H9 (cell line): ENCODE data around the gene ACOT8. TPM values are rescaled to one million over a fixed set of nuclear protein-coding genes. Genes with fewer than 3 reads are reported as not detected.

Source experiments
- DNase-seq: peaks from one replicate; pipeline ENCODE4 v3.0.0-alpha.2; 2017
- H2AFZ ChIP-seq: one replicate; pipeline ENCODE4 v1.6.1; 2013; ENCODE audit warnings: mild to moderate bottlenecking, low read length, control low read depth, moderate library complexity
- H2AK5ac ChIP-seq: 2 replicates; pipeline ENCODE4 v1.6.1; 2013; ENCODE audit warnings: low read length, control low read depth, mixed read lengths; ENCODE audit not compliant: insufficient read length
- H2BK120ac ChIP-seq: one replicate; pipeline ENCODE4 v1.6.1; 2013; ENCODE audit warnings: low read depth, mild to moderate bottlenecking, low read length, control low read depth, inconsistent platforms; ENCODE audit not compliant: poor library complexity, severe bottlenecking
- H2BK12ac ChIP-seq: 2 replicates; pipeline ENCODE4 v1.6.1; 2013; ENCODE audit warnings: low read length, control low read depth, mixed read lengths, low read depth; ENCODE audit not compliant: insufficient read length
- H2BK15ac ChIP-seq: 2 replicates; pipeline ENCODE4 v1.6.1; 2013; ENCODE audit warnings: low read depth, low read length, control low read depth
- H2BK20ac ChIP-seq: one replicate; pipeline ENCODE4 v1.6.1; 2013; ENCODE audit warnings: low read depth, mild to moderate bottlenecking, low read length, control low read depth, inconsistent platforms; ENCODE audit not compliant: poor library complexity, severe bottlenecking
- H2BK5ac ChIP-seq: 2 replicates; pipeline ENCODE4 v1.6.1; 2013; ENCODE audit warnings: low read length, control low read depth, mixed read lengths; ENCODE audit not compliant: insufficient read length
- H3K14ac ChIP-seq: 2 replicates; pipeline ENCODE4 v1.6.1; 2013; ENCODE audit warnings: low read length, control low read depth; ENCODE audit not compliant: insufficient read depth
- H3K18ac ChIP-seq: 2 replicates; pipeline ENCODE4 v1.6.1; 2013; ENCODE audit warnings: low read depth, mild to moderate bottlenecking, mixed read lengths, low read length, control low read depth; ENCODE audit not compliant: insufficient read length
- H3K23ac ChIP-seq: 2 replicates; pipeline ENCODE4 v1.6.1; 2013; ENCODE audit warnings: low read length, control low read depth, mixed read lengths, low read depth; ENCODE audit not compliant: insufficient read length
- H3K23me2 ChIP-seq: 2 replicates; pipeline ENCODE4 v1.6.1; 2013; ENCODE audit warnings: low read depth, mild to moderate bottlenecking, mixed read lengths, low read length, control low read depth; ENCODE audit not compliant: insufficient read length, poor library complexity, severe bottlenecking
- H3K27ac ChIP-seq: 2 replicates; pipeline ENCODE4 v1.5.1; 2013; ENCODE audit warnings: low read length, control low read depth, mixed read lengths, low read depth; ENCODE audit not compliant: insufficient read length
- H3K27me3 ChIP-seq: 2 replicates; pipeline ENCODE4 v1.6.1; 2013; ENCODE audit warnings: low read length, control low read depth, inconsistent platforms; ENCODE audit not compliant: insufficient read depth
- H3K4ac ChIP-seq: 2 replicates; pipeline ENCODE4 v1.6.1; 2013; ENCODE audit warnings: low read depth, mild to moderate bottlenecking, control low read depth, inconsistent platforms, low read length, moderate library complexity
- H3K4me1 ChIP-seq: 2 replicates; pipeline ENCODE4 v1.6.1; 2013; ENCODE audit warnings: low read length, control low read depth, inconsistent platforms; ENCODE audit not compliant: insufficient read depth
- H3K4me2 ChIP-seq: 2 replicates; pipeline ENCODE4 v1.6.1; 2013; ENCODE audit warnings: low read length, control low read depth, mixed read lengths; ENCODE audit not compliant: insufficient read length, insufficient read depth
- H3K56ac ChIP-seq: 2 replicates; pipeline ENCODE4 v1.6.1; 2013; ENCODE audit warnings: low read depth, mild to moderate bottlenecking, mixed read lengths, low read length, control low read depth; ENCODE audit not compliant: insufficient read length
- H3K79me1 ChIP-seq: 2 replicates; pipeline ENCODE4 v1.6.1; 2013; ENCODE audit warnings: low read depth, mild to moderate bottlenecking, moderate library complexity, low read length, control low read depth, inconsistent platforms; ENCODE audit not compliant: insufficient read depth, poor library complexity, severe bottlenecking
- H3K79me2 ChIP-seq: 2 replicates; pipeline ENCODE4 v1.6.1; 2013; ENCODE audit warnings: low read length, control low read depth, inconsistent platforms; ENCODE audit not compliant: insufficient read depth
- H3K9ac ChIP-seq: 2 replicates; pipeline ENCODE4 v1.6.1; 2013; ENCODE audit warnings: low read length, control low read depth, mixed read lengths; ENCODE audit not compliant: insufficient read length; ENCODE audit errors: extremely low read depth
- H3K9me3 ChIP-seq: one replicate; pipeline ENCODE4 v1.6.1; 2013; ENCODE audit warnings: low read depth, low read length, inconsistent platforms; ENCODE audit not compliant: control insufficient read depth
- H3T11ph ChIP-seq: one replicate; pipeline ENCODE4 v1.6.1; 2013; ENCODE audit warnings: mild to moderate bottlenecking, low read length, control low read depth, inconsistent platforms
- H4K20me1 ChIP-seq: one replicate; pipeline ENCODE4 v1.6.1; 2013; ENCODE audit not compliant: control insufficient read depth, insufficient read length, insufficient read depth
- H4K5ac ChIP-seq: 2 replicates; pipeline ENCODE4 v1.6.1; 2013; ENCODE audit warnings: low read depth, mild to moderate bottlenecking, mixed read lengths, low read length, control low read depth; ENCODE audit not compliant: insufficient read length
- H4K8ac ChIP-seq: replicated peaks from 2 replicates; pipeline ENCODE4 v1.6.1; 2013; ENCODE audit warnings: low read length, control low read depth, mixed read lengths, low read depth; ENCODE audit not compliant: insufficient read length
- H4K91ac ChIP-seq: 2 replicates; pipeline ENCODE4 v1.6.1; 2013; ENCODE audit warnings: low read depth, mild to moderate bottlenecking, moderate library complexity, mixed read lengths, low read length, control low read depth; ENCODE audit not compliant: insufficient read length
- H3K27ac Mint-ChIP-seq, 3 experiments: 2 replicates in 2 of 3; 3 replicates in 1 of 3; pipeline ENCODE4 v1.8.0; 2020 to 2021; ENCODE audit warnings: mixed read lengths in 3 of 3, mild to moderate bottlenecking in 1 of 3, moderate library complexity in 1 of 3
- H3K27me3 Mint-ChIP-seq: 2 replicates; pipeline ENCODE4 v1.8.0; 2021; ENCODE audit warnings: low read depth, mild to moderate bottlenecking, moderate library complexity, mixed read lengths
- H3K36me3 Mint-ChIP-seq, 3 experiments: 2 replicates in 2 of 3; 3 replicates in 1 of 3; pipeline ENCODE4 v1.8.0; 2020 to 2021; ENCODE audit warnings: low read depth in 3 of 3, mixed read lengths in 3 of 3; ENCODE audit not compliant: insufficient read depth in 1 of 3
- H3K4me1 Mint-ChIP-seq, 2 experiments: 2 replicates each; pipeline ENCODE4 v1.8.0; 2020; ENCODE audit warnings: mixed read lengths in 2 of 2
- H3K4me3 Mint-ChIP-seq, 2 experiments: 2 replicates in 1 of 2; 3 replicates in 1 of 2; pipeline ENCODE4 v1.8.0; 2020 to 2021; ENCODE audit warnings: mild to moderate bottlenecking in 2 of 2, mixed read lengths in 2 of 2, moderate library complexity in 1 of 2
- H3K9me3 Mint-ChIP-seq, 2 experiments: 2 replicates in 1 of 2; 3 replicates in 1 of 2; pipeline ENCODE4 v1.8.0; 2020; ENCODE audit warnings: mild to moderate bottlenecking in 2 of 2, mixed read lengths in 2 of 2, moderate library complexity in 1 of 2
- WGBS: extraction: QIAGEN DNeasy Blood & Tissue Kit; methylation state at CpG from one replicate; pipeline ENCODE4 v1.1.7; 2013; ENCODE audit warnings: missing lambda C conversion rate, low lambda C conversion rate, mixed read lengths; ENCODE audit not compliant: insufficient read length; ENCODE audit errors: extremely low coverage; 5-methylcytosine and 5-hydroxymethylcytosine counted together
- total RNA-seq: library from RNA; stranded (reverse); gene quantifications from 2 replicates; pipeline ENCODE4 v1.2.1, GENCODE V29; 2021
- TF ChIP-seq, protein P1 (sequence below): fragments of 200-600 bp; sonication (generic); conservative IDR thresholded peaks from 3 replicates; pipeline ENCODE4 v1.8.0; 2021; ENCODE audit warnings: antibody characterized with exemption, mild to moderate bottlenecking

Gene ACOT8
- total RNA-seq, 1 experiment from 2014 or later, result 26.7 TPM

DNA sequence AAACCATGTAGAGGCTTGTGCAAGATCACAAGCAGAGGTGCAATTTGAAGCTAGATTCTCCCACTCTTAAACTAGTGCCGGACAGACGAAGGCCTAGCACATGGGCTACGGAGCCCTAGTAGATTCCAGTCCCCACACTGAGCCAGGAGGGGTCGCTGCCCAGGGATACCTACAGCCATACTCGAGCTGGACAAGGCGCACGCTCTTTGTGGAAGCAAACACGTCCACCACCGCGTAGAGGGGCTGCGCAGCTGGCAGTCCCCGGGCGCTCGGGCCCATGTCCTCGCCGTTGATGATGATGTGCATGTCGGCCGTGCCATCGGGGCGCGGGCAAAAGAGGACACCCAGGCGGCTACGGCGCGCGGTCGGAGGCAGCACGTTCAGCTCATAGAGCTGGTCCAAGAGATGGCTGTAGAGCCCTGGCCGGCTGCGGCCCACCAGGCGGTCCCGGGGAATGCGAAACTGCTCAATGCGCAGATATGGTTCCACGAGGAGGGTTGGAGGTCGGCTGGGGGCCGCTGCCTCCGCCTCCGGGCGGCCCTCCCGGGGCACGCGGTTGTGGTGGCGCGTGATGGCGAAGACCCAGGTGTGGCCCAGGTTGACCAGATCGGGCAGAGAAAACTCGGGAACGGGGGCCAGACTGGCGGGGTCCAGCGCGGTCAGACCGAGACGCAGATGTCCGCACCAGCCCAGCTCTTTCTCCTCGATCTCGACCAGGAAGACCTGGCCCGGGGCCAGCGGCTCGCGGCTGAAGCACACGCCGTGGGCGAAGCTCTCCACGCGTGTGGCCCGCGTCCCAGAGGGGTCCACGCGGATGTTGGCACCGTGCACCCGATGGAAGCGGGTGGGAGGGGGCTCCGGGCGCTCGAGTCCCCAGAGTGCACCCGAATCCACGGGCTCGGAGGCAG is 33.1 kb upstream of the ACOT8 start:
- peaks cover 13% of the 10 kb centered on the region for H3K23me2 ChIP-seq
- no peak overlapping the region for H4K5ac ChIP-seq
- no peak overlapping the region for H2AK5ac ChIP-seq
- no peaks in the 10 kb centered on the region for H4K20me1 ChIP-seq
- H3K56ac ChIP-seq, result no peak overlapping the region
- H4K91ac ChIP-seq, result peak overlapping the region; percentile 24
- Mint-ChIP-seq H3K36me3 (peaks cover 11 to 32% (median 19%) of the 10 kb centered on the region in 3 experiments), H3K27me3 (no peaks in the 10 kb centered on the region), H3K4me1 (peaks cover 5 to 14% of the 10 kb centered on the region in 2 experiments; a peak in 3 of 4 replicates), H3K27ac (peak overlapping the region in 2 of 3 experiments; percentile 65 to 77; a peak in 2 of 7 replicates), H3K9me3 (no peaks in the 10 kb centered on the region; a peak in 1 of 5 replicates), H3K4me3 (peak overlapping the region; percentile 85 to 92)
- H3K79me1 ChIP-seq, result no peaks in the 10 kb centered on the region
- peak overlapping the region; percentile 41 for H3K9ac ChIP-seq
- peak overlapping the region; percentile 71 for H3K18ac ChIP-seq
- H2BK120ac ChIP-seq, result no peak overlapping the region
- no peak overlapping the region for H2BK15ac ChIP-seq
- H3K27ac ChIP-seq, result no peak overlapping the region
- H3K23ac ChIP-seq, result no peak overlapping the region
- DNase-seq, result peak; percentile 90
- H3K4me2 ChIP-seq, result peak overlapping the region; percentile 26
- no peak overlapping the region for H2BK20ac ChIP-seq
- WGBS, result no CpG with 5 or more reads among the region's 79 CpGs
- no peaks in the 10 kb centered on the region for H3K79me2 ChIP-seq
- TF ChIP-seq, protein P1, sequence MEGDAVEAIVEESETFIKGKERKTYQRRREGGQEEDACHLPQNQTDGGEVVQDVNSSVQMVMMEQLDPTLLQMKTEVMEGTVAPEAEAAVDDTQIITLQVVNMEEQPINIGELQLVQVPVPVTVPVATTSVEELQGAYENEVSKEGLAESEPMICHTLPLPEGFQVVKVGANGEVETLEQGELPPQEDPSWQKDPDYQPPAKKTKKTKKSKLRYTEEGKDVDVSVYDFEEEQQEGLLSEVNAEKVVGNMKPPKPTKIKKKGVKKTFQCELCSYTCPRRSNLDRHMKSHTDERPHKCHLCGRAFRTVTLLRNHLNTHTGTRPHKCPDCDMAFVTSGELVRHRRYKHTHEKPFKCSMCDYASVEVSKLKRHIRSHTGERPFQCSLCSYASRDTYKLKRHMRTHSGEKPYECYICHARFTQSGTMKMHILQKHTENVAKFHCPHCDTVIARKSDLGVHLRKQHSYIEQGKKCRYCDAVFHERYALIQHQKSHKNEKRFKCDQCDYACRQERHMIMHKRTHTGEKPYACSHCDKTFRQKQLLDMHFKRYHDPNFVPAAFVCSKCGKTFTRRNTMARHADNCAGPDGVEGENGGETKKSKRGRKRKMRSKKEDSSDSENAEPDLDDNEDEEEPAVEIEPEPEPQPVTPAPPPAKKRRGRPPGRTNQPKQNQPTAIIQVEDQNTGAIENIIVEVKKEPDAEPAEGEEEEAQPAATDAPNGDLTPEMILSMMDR, result peak; percentile 87
- H2BK5ac ChIP-seq, result no peak overlapping the region
- no peaks in the 10 kb centered on the region for H3K4me1 ChIP-seq
- no peak overlapping the region for H3T11ph ChIP-seq
- H2AFZ ChIP-seq, result no peak overlapping the region
- peak overlapping the region; percentile 93 for H3K14ac ChIP-seq
- no peaks in the 10 kb centered on the region for H3K9me3 ChIP-seq
- H3K27me3 ChIP-seq, result no peaks in the 10 kb centered on the region
- H3K4ac ChIP-seq, result peak overlapping the region; percentile 60
- H4K8ac ChIP-seq, result no peak overlapping the region
- H2BK12ac ChIP-seq, result no peak overlapping the region
